Measurements from ENCODE around the gene IRF4. TPM values are rescaled to one million over a fixed set of nuclear protein-coding genes. Genes with fewer than 3 reads are reported as not detected.

The IRF4 gene
- polyA plus RNA-seq, 1 donor, result 0.18 TPM

DNA sequence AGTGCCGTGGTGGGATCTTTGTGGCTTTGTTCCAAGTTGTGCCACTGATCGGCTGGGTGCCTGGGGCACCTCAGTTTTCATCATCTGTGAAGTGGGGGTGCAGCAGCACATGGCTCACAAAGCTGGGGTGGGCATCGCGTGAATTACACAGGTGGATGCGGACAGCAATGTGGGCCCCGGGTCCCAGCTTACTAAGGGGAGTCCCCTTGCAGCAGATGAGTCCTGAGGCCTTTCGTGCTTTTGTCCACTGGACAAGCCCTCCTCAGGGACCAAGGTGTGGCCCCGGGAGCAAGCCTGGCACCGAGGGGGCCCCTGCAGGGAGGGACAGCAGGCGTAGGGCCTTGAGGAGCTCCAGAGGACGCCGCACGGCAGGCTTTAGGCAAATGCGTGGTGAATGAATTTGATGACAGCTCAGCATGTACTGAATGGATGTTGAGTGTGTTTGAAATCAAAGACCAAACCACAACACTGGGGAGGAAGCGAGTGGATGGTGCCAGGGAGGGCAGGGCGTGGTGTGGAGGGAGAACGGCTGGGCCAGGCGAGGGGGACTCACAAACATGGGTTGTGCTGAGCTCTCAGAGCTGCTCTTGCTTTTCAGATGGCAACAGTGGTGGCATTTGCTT, 53.2 kb downstream of the IRF4 start:
- no peak for DNase-seq

DNA sequence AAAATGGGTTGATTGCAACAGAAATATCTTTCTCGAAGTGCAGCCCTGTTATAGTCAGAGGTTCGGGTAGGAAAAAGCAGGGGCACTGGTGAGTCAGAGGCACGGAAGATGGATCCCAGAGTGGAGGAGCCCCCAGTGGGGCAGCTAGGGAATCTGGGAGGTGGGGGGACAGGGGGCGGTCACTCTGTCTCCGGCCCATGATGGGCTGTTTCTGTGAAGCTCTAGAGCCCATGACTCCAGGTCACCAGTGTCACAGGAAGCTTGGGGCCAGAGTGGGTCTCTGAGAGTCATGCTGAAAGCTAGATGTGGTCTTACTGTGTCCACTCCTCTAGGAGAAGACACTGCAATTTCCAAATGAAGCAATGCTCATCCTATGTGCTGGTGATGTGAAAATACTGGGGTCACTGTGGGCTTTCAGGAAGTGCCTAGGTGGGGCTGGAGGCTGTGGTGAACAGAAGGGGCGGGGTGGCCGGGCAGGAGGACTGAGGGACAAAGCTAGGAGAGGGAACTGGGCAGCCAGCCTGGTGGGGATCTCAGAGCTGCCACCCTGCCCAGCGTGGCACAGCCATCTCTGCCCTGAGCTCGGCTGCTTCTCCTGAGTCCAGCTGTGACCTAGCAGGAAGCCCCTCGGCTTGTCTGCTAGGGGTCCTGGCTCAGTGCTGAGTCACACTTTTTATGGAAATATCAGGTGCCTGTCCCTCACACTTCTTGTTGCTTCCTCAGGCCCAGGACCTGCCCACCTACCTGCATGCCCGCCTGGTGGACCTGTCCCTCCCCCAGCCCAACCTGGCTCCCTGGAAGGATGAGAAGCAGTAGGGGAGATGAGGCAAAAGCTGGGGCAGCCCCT, 54.2 kb downstream of the IRF4 start:
- DNase-seq, result no peak

DNA sequence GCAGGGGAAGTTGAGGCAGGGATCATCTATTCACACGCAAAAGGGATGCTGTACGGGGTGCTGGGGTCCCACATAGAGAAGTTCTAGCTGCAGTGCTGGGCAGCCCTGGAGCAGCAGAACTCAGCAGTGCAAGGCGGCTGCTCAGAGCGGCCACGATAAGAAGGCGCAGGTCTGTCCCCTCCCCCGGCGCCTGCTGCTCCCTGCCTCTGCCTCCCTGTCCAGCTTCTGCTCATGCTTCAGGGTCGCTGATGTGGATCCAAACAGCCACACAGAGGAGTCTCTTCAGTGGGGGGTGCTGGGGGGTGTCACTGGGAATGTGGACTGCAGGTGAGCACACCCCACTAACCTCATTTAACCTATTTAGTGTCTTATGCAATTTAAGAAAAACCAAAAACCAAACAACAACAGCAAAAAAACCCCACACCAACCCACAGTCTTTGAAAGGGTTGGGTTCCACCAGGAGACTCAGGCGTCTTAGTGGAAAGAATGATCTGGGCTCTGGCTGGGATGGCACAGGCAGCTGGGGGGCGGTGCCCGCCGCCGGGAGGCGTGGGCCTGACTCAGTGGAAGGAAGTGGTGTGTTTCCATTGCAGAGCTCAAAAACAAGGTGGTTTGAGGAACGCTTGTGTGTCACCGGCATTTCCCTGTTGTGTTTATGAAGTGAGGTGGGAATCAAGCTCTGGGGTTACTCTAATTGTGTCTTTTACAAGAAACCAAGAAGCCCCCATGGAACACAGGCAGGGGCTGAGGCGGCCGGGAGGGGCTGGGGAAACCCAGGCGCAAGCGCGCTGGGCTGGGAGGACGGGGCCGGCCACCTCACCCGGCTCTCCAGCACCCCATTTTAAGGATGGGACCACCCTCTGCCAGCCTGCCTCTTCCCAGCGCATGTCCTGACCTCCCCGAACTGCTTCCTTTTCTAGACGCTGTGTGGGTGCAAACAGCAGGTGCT, 55.1 kb downstream of the IRF4 start:
- DNase-seq, result no peak

DNA sequence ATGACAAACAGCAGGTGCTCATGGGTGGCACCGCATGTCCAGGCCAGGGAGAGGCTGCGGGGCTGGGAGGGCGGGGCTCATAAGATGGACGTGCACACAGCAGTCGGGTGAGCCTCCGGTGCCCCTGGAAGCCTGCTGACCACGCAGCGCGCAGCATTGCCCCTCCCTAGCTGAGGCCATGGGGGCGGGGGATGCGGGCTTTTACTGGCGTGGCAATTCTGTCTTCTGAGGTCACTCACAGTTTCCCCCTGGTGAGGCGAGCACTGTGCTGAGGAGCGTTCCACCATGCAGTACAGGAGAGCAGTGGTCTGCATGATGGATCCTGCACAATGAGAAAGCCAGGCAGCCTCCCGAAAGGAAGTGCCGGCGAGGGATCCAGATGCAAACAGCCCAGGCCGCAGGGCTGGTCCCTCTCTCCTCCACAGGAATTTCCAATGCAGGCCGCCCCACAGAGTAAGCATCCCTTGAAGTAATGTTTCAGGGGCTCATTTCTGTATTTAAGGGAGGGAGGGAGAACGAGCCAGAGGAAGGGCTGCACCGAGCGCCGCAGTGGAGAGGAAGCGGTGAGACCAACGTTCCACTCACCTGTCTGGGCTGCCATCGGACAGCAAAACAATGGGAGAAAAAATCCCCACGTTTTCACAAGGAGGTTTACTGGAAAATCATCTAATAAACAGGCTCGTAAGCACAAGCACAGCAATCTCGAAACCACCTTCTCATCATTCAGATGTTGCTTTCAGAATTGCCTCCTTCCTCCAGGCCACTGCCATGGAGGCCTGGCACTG, 56.0 kb downstream of the IRF4 start:
- no peak for DNase-seq

DNA sequence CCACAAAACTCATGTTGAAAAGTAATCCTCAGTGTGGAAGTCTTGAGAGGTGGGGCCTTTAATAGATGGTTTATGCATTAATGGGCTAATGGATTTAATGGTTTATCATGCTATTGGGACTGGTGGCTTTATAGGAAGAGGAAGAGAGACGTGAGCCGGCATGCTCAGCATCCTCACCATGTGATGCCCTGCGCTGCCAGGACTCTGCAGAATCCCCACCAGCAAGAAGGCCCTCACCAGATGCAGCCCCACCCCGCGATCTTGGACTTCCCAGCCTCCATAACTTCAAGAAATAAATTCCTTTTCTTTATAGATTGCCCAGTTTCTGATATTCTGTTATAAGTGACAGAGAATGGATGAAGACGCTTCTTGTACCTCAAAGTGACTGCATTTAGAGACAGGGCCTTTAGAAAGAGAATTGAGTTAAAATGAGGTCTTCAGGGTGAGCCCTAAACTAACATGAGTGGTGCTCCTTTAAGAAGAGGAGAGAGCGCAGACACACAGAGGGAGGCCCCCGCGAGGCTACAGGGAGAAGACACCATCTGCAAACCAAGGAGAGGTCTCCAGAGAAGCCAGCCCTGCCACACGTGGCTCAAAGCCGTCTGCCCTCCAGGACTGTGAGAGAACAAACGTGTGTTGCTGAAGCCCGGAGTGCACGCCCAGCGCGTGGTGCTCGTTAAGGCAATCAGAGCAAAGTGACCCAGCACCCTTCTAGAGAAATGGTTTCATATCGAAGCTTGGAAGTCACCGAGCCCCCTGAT, 56.9 kb downstream of the IRF4 start:
- DNase-seq, result no peak

DNA sequence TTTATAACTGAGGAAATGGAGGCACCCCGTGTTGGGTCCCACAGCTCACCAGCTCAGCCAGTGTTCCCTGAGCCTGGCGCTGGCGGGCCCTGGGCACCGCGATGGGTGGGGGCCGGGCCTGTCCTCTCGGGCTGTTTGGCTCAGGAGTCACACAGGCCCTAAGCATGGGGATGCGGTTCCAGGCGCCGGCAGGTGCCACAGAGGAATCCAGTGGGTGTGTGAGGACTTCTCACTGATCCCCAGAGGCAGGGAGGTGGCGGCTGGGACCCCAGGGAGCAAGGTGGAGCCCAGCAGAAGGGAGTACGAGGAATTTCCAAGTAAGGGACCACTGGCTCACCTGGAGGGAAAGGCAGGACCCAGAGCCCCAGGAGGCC, 57.5 kb downstream of the IRF4 start:
- DNase-seq, result no peak

DNA sequence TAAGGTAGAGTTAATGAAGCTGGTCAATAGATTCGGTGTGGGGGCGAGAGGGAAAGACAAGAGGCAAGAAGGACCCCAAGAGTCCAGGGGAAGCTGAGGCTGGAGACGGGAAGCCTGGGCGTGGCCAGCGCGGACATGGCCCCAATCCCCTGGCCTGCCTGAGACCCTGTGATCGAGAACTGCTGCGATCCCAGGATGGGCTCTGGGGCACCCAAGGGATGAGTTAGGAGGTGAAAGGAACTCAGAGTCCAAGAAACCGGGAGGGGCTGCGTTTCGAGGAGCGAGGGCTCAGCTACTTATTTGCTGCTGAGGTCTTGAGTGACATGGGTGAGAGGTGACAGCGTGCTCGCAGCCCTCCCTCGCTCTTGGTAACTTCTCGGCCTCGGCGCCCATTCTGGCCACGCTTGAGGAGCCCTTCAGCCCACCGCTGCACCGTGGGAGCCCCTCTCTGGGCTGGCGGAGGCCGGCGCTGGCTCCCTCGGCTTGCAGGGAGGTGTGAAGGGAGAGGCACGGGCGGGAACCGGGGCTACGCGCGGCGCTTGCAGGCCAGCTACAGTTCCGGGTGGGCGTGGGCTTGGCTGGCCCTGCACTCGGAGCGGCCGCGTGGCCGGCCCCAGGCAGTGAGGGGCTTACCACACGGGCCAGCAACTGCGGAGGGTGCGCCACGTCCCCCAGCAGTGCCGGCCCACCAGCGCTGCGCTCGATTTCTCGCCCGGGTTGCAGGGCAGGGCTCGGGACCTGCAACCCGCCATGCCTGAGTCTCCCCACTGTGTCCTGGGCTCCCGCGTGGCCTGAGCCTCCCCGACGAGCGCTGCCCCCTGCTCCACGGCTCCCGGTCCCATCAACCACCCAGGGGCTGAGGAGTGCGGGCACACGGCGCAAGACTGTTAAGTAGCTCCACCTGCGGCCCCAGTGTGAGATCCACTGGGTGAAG, 58.2 kb downstream of the IRF4 start:
- no peak for DNase-seq

DNA sequence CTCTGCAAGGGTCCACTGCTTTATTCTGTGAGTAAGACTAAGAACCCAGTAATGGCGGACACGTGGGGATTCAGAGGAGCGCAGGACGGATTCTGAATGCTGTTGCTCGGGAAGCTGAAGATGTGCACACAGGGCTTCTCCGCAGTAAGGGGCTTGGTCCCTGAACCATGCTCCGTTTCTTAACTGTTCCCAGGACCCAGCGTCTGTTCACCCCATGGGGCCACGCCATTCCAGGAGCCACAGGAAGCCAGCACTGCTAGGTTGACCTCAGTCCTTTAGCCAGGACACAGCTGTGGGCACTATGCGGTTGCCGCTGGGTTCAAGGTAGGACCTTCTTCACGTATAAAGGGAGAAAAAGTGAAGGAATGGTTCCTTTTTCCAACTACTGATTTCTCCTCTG, 59.8 kb downstream of the IRF4 start:
- DNase-seq, result no peak

DNA sequence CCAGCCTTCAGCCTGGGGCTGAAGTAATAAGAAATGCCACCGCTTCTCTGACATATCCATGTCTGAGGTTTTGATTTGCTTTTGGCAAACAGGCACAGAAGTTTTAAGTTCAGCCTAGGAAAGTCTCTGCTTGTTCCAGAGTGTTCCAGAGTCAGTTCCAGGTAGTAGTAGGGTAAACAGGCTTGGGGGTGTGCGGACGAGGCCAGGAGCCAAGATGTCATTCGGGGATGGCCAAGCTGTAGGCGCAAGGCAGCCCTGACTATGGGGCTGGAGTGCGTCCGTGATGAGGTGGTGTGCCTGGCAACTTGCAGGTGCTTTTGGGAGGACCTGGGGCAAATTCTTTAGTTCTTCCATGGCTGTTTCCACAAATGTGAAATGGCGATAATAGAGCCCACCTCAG, 60.3 kb downstream of the IRF4 start:
- no peak for DNase-seq

DNA sequence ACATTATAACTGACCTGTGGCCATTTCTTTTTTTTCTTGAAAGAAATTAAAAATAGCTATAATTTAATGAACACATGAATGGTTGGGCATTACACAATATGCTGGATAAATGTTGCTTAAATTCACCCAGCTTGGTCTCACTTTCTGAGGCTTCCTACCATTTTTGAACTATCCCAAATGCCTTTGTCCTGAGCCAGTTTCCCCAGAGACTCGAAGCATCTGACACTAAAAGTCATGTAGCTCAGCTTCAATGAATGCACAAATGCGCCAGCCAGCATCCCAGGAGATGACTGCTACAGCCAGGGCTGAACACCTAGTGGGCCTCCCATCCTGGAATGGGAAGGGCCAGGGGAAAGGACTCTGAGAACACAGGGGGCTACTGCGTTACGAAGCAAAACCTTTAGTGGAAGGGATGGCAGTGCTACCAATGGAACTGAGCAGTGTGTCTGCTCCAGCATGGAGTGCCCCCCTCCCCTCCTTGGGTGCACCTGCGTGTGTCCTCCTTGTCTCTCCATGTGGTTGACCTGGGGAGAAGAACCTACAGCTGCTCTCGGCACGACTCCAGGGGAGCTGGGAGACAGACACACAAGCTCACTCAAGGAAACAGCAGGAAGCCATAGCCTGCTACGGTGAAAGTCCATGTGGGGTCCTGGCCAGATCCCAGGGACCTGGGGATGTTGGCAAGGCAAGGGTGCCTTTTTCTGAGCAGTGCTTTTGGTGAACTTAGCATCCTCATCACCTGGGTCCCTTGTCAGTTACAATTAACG, 60.9 kb downstream of the IRF4 start:
- DNase-seq, result no peak

DNA sequence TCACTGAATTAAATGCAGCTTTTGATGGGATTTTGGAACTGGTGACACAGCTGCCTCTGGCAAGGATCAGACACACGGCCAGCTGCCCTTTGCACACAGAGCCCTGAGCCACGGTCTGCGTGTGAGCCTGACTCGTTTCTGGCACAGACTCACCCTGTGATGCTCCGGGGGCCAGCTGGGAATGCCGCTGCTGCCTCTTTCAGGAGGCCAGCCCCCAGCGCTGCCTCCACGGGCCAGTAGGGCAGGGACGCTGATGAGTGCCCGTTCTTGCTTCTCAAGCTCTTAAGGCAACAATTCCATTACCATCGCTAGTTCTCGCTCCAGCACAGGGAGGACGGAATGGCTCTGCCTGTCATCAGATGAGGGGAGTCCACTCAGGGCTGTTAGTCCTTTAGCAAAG, 61.6 kb downstream of the IRF4 start:
- no peak for DNase-seq

DNA sequence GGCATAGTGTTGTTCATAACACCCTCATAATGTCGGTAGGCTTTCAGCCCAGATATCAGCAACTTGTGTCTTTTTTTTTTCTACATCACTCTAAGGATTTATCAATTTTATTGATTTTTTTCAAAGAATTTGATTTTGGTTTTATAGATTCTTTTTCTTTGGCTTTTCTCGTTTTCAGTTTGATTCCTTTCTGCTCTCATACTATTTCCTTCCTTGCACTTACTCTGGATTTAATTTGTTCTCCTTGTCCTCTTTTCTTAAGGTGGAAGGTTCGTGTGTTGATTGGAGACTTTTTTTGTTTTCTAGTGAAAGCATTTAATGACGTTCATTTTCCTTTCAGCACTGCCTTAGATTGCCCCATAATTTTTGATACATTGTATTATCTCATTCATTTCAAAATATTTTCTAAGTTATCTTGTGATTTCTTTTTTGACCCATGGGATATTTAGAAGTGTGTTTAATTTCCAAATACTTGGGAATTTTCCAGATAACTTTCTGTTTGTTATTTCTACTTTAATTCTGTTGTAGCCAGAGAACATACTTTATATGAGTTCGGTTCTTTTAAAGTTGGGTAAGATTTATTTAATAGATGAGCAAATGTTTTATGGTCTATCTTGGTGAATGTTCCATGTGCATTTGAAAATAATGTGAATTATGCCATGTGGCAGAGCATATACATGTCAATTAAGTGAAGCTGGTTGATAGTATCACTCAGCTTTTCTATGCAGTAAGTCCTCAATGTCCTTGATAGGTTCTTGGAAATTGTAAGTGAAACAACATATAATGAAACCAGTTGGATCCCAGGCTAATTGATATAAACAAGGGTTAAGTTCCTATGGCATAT, 62.8 kb downstream of the IRF4 start:
- DNase-seq, result no peak

DNA sequence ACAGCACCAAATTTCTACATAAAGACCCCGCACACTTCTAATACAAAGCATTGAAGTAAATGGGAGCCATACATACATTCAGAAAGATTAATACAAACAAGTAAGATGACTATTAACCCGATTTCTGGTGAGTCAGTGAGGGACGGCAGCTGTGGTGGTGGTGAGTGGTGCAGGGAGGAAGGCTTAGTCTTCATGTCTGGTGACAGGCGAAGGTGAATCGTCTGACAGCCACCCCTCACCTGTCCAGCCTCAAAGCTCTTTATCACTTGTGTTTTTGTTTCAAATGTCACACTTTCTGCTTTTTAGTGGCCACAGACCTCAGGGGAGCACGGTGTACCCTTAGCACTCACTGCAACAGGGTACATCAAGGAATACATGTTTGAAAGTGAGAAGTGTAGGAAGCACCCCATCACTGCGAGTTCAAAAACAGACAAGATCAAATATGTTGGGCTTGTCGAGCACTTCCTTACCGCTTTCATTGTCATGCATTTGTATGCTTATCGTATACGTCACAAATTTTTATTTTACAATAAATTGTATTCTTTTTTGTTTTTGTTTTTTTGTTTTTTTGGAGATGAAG, 63.5 kb downstream of the IRF4 start:
- DNase-seq, result no peak

DNA sequence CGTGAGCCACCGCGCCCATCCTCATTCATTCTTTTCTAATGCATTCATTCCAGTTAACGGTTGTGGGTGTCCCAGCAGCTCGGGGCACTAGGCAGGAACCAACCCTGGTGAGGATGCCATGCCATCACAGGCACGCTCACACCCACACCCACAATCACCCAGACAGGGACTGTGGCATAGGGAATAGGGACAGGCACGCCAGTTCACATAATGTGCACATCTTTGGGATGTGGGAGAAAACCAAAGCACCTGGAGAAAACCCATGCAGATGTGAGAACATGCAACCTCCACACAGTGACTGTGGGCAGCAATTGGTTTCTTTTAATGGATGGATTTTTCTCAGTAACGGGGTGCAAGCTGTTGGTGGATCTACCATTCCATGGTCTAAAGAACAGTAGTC, 64.3 kb downstream of the IRF4 start:
- no peak for DNase-seq

DNA sequence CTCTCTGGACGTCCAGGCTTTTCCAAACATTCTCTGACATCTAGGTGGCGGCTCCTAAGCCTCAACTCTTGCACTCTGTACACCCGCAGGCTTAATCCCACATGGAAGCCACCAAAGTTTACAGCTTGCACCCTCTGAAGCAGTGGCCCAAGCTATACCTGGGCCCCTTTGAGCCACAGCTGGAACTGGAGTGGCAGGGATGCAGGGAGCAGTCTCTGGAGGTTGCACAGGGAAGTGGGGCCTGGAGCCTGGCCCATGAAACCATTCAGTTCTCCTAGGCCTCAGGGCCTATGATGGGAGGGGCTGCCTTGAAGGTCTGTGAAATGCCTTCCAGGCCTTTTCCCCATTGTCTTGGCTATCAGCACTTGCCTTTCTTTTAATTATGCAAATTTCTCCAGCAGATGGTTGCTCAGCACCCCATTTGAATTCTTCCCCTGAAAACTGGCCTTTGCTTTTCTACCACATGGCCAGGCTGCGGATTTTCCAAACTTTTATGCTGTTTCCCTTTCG, 64.9 kb downstream of the IRF4 start:
- no peak for DNase-seq

DNA sequence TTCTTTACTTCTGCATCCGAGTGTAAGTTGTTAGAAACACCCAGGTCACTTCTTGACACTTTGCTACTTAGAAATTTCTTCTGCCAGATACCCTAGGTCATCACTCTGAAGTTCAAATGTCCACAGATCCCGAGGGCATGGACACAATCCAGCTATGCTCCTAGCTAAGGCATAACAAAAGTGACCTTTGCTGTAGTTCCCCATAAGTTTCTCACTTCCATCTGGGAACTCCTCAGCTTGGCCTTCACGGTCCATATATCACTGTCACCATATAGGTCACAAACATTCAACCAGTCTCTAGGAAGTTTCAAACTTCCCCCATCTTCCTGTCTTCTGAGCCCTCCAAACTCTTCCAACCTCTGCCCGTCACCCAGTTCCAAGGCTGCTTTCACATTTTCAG, 65.3 kb downstream of the IRF4 start:
- DNase-seq, result no peak

All from left kidney (tissue), 2 donors.